CD4-positive, alpha-beta T cell (primary cell): Measurements from ENCODE around the gene VWA8. TPM values are rescaled to one million over a fixed set of nuclear protein-coding genes. Genes with fewer than 3 reads are reported as not detected.

Experiments used
- ATAC-seq: fragments of 200-7000 bp; cut with Tn5 transposase; one replicate; pipeline ENCODE4 v1.10.0; 2022; ENCODE audit warnings: mild to moderate bottlenecking; ENCODE audit not compliant: poor library complexity
- CTCF ChIA-PET: fragments of 350-600 bp; sonication (Branson Sonifier 250); formaldehyde crosslinking; loops from one replicate; lab custom pipeline; 2021; ENCODE audit warnings: antibody characterized with exemption, inconsistent platforms; lab: Charles Lee
- POLR2A ChIA-PET: fragments of 350-600 bp; sonication (Branson Sonifier 250); formaldehyde crosslinking; loops from one replicate; lab custom pipeline; 2021; ENCODE audit warnings: antibody characterized with exemption, inconsistent platforms; lab: Charles Lee
- DNase-seq, 14 experiments: peaks; one replicate each; pipeline ENCODE4 v3.0.0-alpha.2; 2013 to 2020; ENCODE audit warnings: mixed read lengths in 2 of 14
- H3K27ac ChIP-seq, 2 donors: one replicate each; pipeline versions ENCODE4 v1.5.1 to v1.7.0; 2013; ENCODE audit warnings: low read length in 2 of 2, low read depth in 1 of 2, mild to moderate bottlenecking in 1 of 2
- H3K27me3 ChIP-seq, 2 experiments: 1 replicate in 1 of 2; 2 replicates in 1 of 2; pipeline versions ENCODE4 v1.6.1 to v1.7.0; 2013; ENCODE audit warnings: low read length in 2 of 2, control low read depth in 1 of 2, mild to moderate bottlenecking in 1 of 2, moderate library complexity in 1 of 2; ENCODE audit not compliant: insufficient read depth in 2 of 2, control insufficient read depth in 1 of 2
- H3K36me3 ChIP-seq: one replicate; pipeline ENCODE4 v1.6.1; 2013; ENCODE audit warnings: low read length, control low read depth; ENCODE audit not compliant: insufficient read depth
- H3K4me1 ChIP-seq: one replicate; pipeline ENCODE4 v1.6.1; 2013; ENCODE audit warnings: low read length, control low read depth; ENCODE audit not compliant: insufficient read depth
- H3K4me3 ChIP-seq: one replicate; pipeline ENCODE4 v1.5.1; 2013; ENCODE audit warnings: mild to moderate bottlenecking, low read length, moderate library complexity
- H3K9me3 ChIP-seq, 2 experiments: 1 replicate in 1 of 2; 2 replicates in 1 of 2; pipeline versions ENCODE4 v1.6.1 to v1.7.0; 2013; ENCODE audit warnings: low read length in 2 of 2, mild to moderate bottlenecking in 2 of 2, control low read depth in 1 of 2, moderate library complexity in 1 of 2; ENCODE audit not compliant: control insufficient read depth in 1 of 2, insufficient read depth in 1 of 2
- H3K27ac Mint-ChIP-seq: one replicate; pipeline ENCODE4 v1.8.0; 2020; ENCODE audit warnings: mixed read lengths
- H3K27me3 Mint-ChIP-seq: one replicate; pipeline ENCODE4 v1.8.0; 2021; ENCODE audit warnings: mixed read lengths
- H3K36me3 Mint-ChIP-seq: one replicate; pipeline ENCODE4 v1.8.0; 2021; ENCODE audit warnings: low read depth, mixed read lengths
- H3K4me1 Mint-ChIP-seq: one replicate; pipeline ENCODE4 v1.8.0; 2021; ENCODE audit warnings: low read depth, mixed read lengths
- H3K4me3 Mint-ChIP-seq: one replicate; pipeline ENCODE4 v1.8.0; 2020; ENCODE audit warnings: mild to moderate bottlenecking, mixed read lengths
- H3K9me3 Mint-ChIP-seq: one replicate; pipeline ENCODE4 v1.8.0; 2020; ENCODE audit warnings: mixed read lengths
- CTCF ChIP-seq: fragments of 200-600 bp; IDR thresholded peaks from one replicate; pipeline ENCODE4 v1.8.0; 2022; ENCODE audit warnings: antibody characterized with exemption, mild to moderate bottlenecking
- intact Hi-C, 2 experiments: fragments of 100-400 bp; cut with DNase I in 1 of 2; cut with micrococcal nuclease in 1 of 2; formaldehyde crosslinking; loops; one replicate each; pipeline versions ENCODE4 v1.15.1 to v1.9.0; 2023 to 2025; cut with DNase I, micrococcal nuclease
- total RNA-seq, 174 experiments: library from RNA in 2 of 174; stranded (reverse) in 2 of 174; gene quantifications; one replicate each; pipeline ENCODE4 v1.2.3 and lab custom pipeline; 2021 to 2026

The VWA8 gene
- total RNA-seq, 2 experiments from 2014 or later = 18.7 to 19.0 TPM

- Mint-ChIP-seq H3K4me1 (no peaks in the 10 kb centered on the region), H3K4me3 (no peak overlapping the region), H3K27ac (no peak overlapping the region), H3K36me3 (no peaks in the 10 kb centered on the region), H3K27me3 (no peaks in the 10 kb centered on the region), H3K9me3 (no peaks in the 10 kb centered on the region)
- ChIA-PET POLR2A (no interaction called here), CTCF (no interaction called here)
- no peaks in the 10 kb centered on the region for H3K9me3 ChIP-seq
- no peak overlapping the region for H3K4me3 ChIP-seq
- intact Hi-C loops = no loop called here
- no peak overlapping the region for H3K27ac ChIP-seq
- ATAC-seq = no peak
- no peaks in the 10 kb centered on the region for H3K4me1 ChIP-seq
- TF ChIP-seq CTCF = no peak
- DNase-seq = no peak
- no peaks in the 10 kb centered on the region for H3K36me3 ChIP-seq
- no peaks in the 10 kb centered on the region for H3K27me3 ChIP-seq
Measured at GRCh38 chr13:41644742-41645141, 316.2 kb downstream of the VWA8 start.

- Histone ChIP-seq H3K4me1 (no peaks in the 10 kb centered on the region), H3K27ac (no peak overlapping the region), H3K36me3 (peaks cover 4% of the 10 kb centered on the region), H3K9me3 (no peaks in the 10 kb centered on the region), H3K27me3 (no peaks in the 10 kb centered on the region), H3K4me3 (no peak overlapping the region)
- Mint-ChIP-seq H3K4me3 (no peak overlapping the region), H3K27me3 (no peaks in the 10 kb centered on the region), H3K4me1 (no peaks in the 10 kb centered on the region), H3K9me3 (no peaks in the 10 kb centered on the region), H3K27ac (no peak overlapping the region), H3K36me3 (peaks cover 4% of the 10 kb centered on the region)
- no peak for TF ChIP-seq CTCF
- ChIA-PET POLR2A (interaction anchor here (0.6 kb wide), 1 partner anchor 763 kb away, joined by 3 read pairs; no protein-coding TSS in a partner anchor), CTCF (interaction anchor here (1.4 to 1.5 kb wide), 2 partner anchors 9 to 12 kb away, joined by 4 to 5 read pairs; no protein-coding TSS in a partner anchor)
- DNase-seq (no peak), ATAC-seq (no peak)
- intact Hi-C loops = no loop called here
Measured at GRCh38 chr13:41643507-41643906, 317.4 kb downstream of the VWA8 start.

GRCh38 chr13:41641961-41642360 lies 318.9 kb downstream of the VWA8 start:
- no peak overlapping the region for H3K4me3 ChIP-seq
- H3K9me3 ChIP-seq = no peaks in the 10 kb centered on the region
- intact Hi-C loops = no loop called here
- Mint-ChIP-seq H3K36me3 (peaks cover 9% of the 10 kb centered on the region), H3K9me3 (no peaks in the 10 kb centered on the region), H3K4me1 (no peaks in the 10 kb centered on the region), H3K27me3 (no peaks in the 10 kb centered on the region), H3K27ac (no peak overlapping the region), H3K4me3 (no peak overlapping the region)
- no peak for ATAC-seq
- DNase-seq = no peak
- no peaks in the 10 kb centered on the region for H3K27me3 ChIP-seq
- H3K4me1 ChIP-seq = no peaks in the 10 kb centered on the region
- POLR2A ChIA-PET = no interaction called here
- CTCF ChIA-PET = no interaction called here
- H3K36me3 ChIP-seq = peaks cover 5% of the 10 kb centered on the region
- TF ChIP-seq CTCF = no peak
- no peak overlapping the region for H3K27ac ChIP-seq
